ENCODE results near the gene LRRC49.

The LRRC49 gene

DNA sequence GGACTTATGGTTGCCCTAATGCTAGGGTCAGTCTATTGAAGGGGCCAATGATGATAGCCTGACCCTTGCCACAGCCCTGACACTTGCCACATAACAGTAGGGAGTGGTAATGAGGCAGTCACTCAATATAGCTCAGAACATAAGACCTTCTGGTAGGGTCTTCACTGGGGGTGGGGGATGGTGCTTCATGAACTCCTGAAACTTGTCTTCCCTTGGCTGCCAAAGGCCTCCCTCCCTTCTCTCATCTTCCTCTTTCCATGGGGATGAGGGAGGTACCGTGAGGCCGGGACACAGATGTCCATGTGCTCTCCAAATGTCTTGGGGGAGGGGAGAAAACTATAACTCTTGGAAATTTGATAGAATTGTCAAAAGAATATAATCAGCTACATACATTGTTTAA is 201.5 kb downstream of the LRRC49 start:
- TF ChIP-seq, protein P1, sequence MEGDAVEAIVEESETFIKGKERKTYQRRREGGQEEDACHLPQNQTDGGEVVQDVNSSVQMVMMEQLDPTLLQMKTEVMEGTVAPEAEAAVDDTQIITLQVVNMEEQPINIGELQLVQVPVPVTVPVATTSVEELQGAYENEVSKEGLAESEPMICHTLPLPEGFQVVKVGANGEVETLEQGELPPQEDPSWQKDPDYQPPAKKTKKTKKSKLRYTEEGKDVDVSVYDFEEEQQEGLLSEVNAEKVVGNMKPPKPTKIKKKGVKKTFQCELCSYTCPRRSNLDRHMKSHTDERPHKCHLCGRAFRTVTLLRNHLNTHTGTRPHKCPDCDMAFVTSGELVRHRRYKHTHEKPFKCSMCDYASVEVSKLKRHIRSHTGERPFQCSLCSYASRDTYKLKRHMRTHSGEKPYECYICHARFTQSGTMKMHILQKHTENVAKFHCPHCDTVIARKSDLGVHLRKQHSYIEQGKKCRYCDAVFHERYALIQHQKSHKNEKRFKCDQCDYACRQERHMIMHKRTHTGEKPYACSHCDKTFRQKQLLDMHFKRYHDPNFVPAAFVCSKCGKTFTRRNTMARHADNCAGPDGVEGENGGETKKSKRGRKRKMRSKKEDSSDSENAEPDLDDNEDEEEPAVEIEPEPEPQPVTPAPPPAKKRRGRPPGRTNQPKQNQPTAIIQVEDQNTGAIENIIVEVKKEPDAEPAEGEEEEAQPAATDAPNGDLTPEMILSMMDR (IDR thresholded peaks at IDR 0.05; ENCODE audit: borderline replicate concordance, insufficient read depth, low read depth, low read length), result no peak
- H3K4me3 ChIP-seq (ENCODE audit: low read depth, low read length), result no peak overlapping the region

- TF ChIP-seq, protein P1 (IDR thresholded peaks at IDR 0.05; ENCODE audit: borderline replicate concordance, insufficient read depth, low read depth, low read length), result no peak
- H3K4me3 ChIP-seq (ENCODE audit: low read depth, low read length), result no peak overlapping the region
Measured at GRCh38 chr15:71096676-71097075, 204.1 kb downstream of the LRRC49 start.

DNA sequence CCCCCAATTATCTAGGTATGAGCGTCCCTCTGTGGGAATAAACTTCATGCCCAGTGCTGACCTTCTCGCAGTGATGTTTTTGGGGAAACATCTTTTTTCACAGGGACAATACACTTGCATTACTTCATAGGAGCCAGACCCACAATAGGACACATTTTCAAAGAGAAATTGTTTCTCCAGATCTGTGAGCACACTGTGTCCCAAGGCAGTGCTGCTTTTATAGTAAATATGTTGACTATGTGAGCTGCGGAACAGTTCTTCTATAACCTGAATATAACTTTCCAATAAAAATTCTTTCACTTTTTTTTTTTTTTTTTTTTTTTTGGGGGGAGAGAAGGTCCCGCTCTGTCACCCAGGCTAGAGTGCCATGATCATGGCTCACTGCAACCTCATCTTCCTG is 205.3 kb downstream of the LRRC49 start:
- TF ChIP-seq, protein P1 (IDR thresholded peaks at IDR 0.05; ENCODE audit: borderline replicate concordance, insufficient read depth, low read depth, low read length), result no peak
- no peak overlapping the region for H3K4me3 ChIP-seq (ENCODE audit: low read depth, low read length)

- TF ChIP-seq, protein P1 (IDR thresholded peaks at IDR 0.05; ENCODE audit: borderline replicate concordance, insufficient read depth, low read depth, low read length), result no peak
- no peak overlapping the region for H3K4me3 ChIP-seq (ENCODE audit: low read depth, low read length)
Measured at GRCh38 chr15:71098920-71099319, 206.3 kb downstream of the LRRC49 start.

All from GM12875 (cell line).